Keratinocyte (primary cell): ENCODE measurements around the gene ST3GAL5. TPM values are rescaled to one million over a fixed set of nuclear protein-coding genes. Genes with fewer than 3 reads are reported as not detected.

Experiments used
- DNase-seq: peaks from one replicate; pipeline ENCODE4 v3.0.0-alpha.2; 2011; ENCODE audit warnings: low read depth, missing footprints, low spot score
- FAIRE-seq: peaks from 2 replicates; lab custom pipeline; 2011; peaks lifted over from hg19 to GRCh38; lab: Jason Lieb, UNC
- H2AFZ ChIP-seq: 2 replicates; pipeline ENCODE4 v1.6.0; 2012; ENCODE audit warnings: low read length, control low read depth, inconsistent platforms; ENCODE audit not compliant: control insufficient read depth
- H3K27ac ChIP-seq: 2 replicates; pipeline ENCODE4 v1.5.1; 2011; ENCODE audit warnings: low read length; ENCODE audit not compliant: control insufficient read depth, insufficient read depth
- H3K27me3 ChIP-seq: 3 replicates; pipeline ENCODE4 v1.6.0; 2011; ENCODE audit warnings: low read length; ENCODE audit not compliant: control insufficient read depth, insufficient read depth; ENCODE audit errors: extremely low read depth
- H3K36me3 ChIP-seq, 2 experiments: 2 replicates in 1 of 2; 3 replicates in 1 of 2; pipeline ENCODE4 v1.5.1; 2011; ENCODE audit warnings: low read length in 2 of 2, mild to moderate bottlenecking in 1 of 2; ENCODE audit not compliant: control insufficient read depth in 2 of 2, insufficient read depth in 2 of 2; ENCODE audit errors: extremely low read depth in 1 of 2
- H3K4me1 ChIP-seq: 3 replicates; pipeline ENCODE4 v1.5.1; 2011; ENCODE audit warnings: low read length; ENCODE audit not compliant: control insufficient read depth, insufficient read depth; ENCODE audit errors: extremely low read depth
- H3K4me2 ChIP-seq: 3 replicates; pipeline ENCODE4 v1.6.0; 2011; ENCODE audit warnings: low read depth, low read length; ENCODE audit not compliant: control insufficient read depth, insufficient read depth; ENCODE audit errors: extremely low read depth
- H3K4me3 ChIP-seq, 3 experiments: fragments of 200-600 bp in 1 of 3; sonication (generic) in 1 of 3; 2 replicates in 2 of 3; 3 replicates in 1 of 3; pipeline ENCODE4 v1.5.1; 2011 to 2016; ENCODE audit warnings: low read length in 3 of 3, mild to moderate bottlenecking in 3 of 3, control low read depth in 2 of 3, inconsistent platforms in 1 of 3, low read depth in 1 of 3, mixed read lengths in 1 of 3, mixed run types in 1 of 3, moderate library complexity in 1 of 3; ENCODE audit not compliant: control insufficient read depth in 2 of 3, insufficient read depth in 2 of 3; ENCODE audit errors: extremely low read depth in 1 of 3
- H3K79me2 ChIP-seq: 2 replicates; pipeline ENCODE4 v1.6.0; 2012; ENCODE audit warnings: low read length; ENCODE audit not compliant: control insufficient read depth, insufficient read depth
- H3K9ac ChIP-seq: 3 replicates; pipeline ENCODE4 v1.6.0; 2011; ENCODE audit warnings: low read length; ENCODE audit not compliant: control insufficient read depth, insufficient read depth; ENCODE audit errors: extremely low read depth
- H3K9me1 ChIP-seq: 3 replicates; pipeline ENCODE4 v1.6.0; 2011; ENCODE audit warnings: low read length; ENCODE audit not compliant: control insufficient read depth, insufficient read depth; ENCODE audit errors: extremely low read depth
- H3K9me3 ChIP-seq: 2 replicates; pipeline ENCODE4 v1.5.1; 2012; ENCODE audit warnings: low read depth, low read length; ENCODE audit not compliant: control insufficient read depth
- H4K20me1 ChIP-seq: 3 replicates; pipeline ENCODE4 v1.6.0; 2011; ENCODE audit warnings: low read length; ENCODE audit not compliant: control insufficient read depth, insufficient read depth; ENCODE audit errors: extremely low read depth
- EZH2 ChIP-seq: IDR thresholded peaks from one replicate; pipeline ENCODE4 v1.6.1; 2012; ENCODE audit warnings: inconsistent platforms, mild to moderate bottlenecking, low read length, moderate library complexity
- dilution Hi-C: fragments of 300-500 bp; cut with MboI; formaldehyde crosslinking; loops from one replicate; pipeline ENCODE4 v1.7.0; 2020; ENCODE audit warnings: low sequenced_read_pairs; ENCODE audit not compliant: extremely low pct_ligation_motif_present
- polyA plus RNA-seq, 5 experiments: library from polyadenylated mRNA; depleted of rRNA in 3 of 5; stranded (reverse) in 3 of 5; stranded (forward) in 1 of 5; unstranded in 1 of 5; fragments of >200 nt; gene quantifications; 1 replicate in 1 of 5; 2 replicates in 3 of 5; 3 replicates in 1 of 5; pipeline versions ENCODE4 v1.2.1 to v1.2.3, GENCODE V29; 2011 to 2012; ENCODE audit warnings: missing spikeins in 2 of 5, low read depth in 1 of 5, low replicate concordance in 1 of 5
- TF ChIP-seq, protein P1 (sequence below), 3 experiments: IDR thresholded peaks in 1 of 3; conservative IDR thresholded peaks in 1 of 3; optimal IDR thresholded peaks in 1 of 3; 2 replicates in 2 of 3; 3 replicates in 1 of 3; pipeline versions ENCODE3 to v1.5.1; 2011; ENCODE audit warnings: low read length in 3 of 3, mild to moderate bottlenecking in 3 of 3, moderate library complexity in 2 of 3, control low read depth in 1 of 3, inconsistent platforms in 1 of 3; ENCODE audit not compliant: insufficient read depth in 2 of 3; ENCODE audit errors: extremely low read depth in 1 of 3

The ST3GAL5 gene
- polyA plus RNA-seq, 1 donor (not counting 4 experiments of a cell fraction or from before 2014, with no cell fraction given), result 43.5 TPM

- H3K9ac ChIP-seq, result no peak overlapping the region
- no peak overlapping the region for H3K4me3 ChIP-seq
- H3K4me2 ChIP-seq, result no peak overlapping the region
- no peaks in the 10 kb centered on the region for H3K27me3 ChIP-seq
- H3K4me1 ChIP-seq, result no peaks in the 10 kb centered on the region
- dilution Hi-C loops, result no loop called here
- no peak for FAIRE-seq
- H3K36me3 ChIP-seq, result peaks cover 9 to 11% of the 10 kb centered on the region in 2 experiments
- no peak overlapping the region for H3K27ac ChIP-seq
- no peak for DNase-seq
- no peaks in the 10 kb centered on the region for H4K20me1 ChIP-seq
- no peaks in the 10 kb centered on the region for H3K9me3 ChIP-seq
- TF ChIP-seq EZH2, result no peak
- TF ChIP-seq, protein P1, sequence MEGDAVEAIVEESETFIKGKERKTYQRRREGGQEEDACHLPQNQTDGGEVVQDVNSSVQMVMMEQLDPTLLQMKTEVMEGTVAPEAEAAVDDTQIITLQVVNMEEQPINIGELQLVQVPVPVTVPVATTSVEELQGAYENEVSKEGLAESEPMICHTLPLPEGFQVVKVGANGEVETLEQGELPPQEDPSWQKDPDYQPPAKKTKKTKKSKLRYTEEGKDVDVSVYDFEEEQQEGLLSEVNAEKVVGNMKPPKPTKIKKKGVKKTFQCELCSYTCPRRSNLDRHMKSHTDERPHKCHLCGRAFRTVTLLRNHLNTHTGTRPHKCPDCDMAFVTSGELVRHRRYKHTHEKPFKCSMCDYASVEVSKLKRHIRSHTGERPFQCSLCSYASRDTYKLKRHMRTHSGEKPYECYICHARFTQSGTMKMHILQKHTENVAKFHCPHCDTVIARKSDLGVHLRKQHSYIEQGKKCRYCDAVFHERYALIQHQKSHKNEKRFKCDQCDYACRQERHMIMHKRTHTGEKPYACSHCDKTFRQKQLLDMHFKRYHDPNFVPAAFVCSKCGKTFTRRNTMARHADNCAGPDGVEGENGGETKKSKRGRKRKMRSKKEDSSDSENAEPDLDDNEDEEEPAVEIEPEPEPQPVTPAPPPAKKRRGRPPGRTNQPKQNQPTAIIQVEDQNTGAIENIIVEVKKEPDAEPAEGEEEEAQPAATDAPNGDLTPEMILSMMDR (optimal IDR thresholded peaks at IDR 0.05 in 1 of 3, IDR thresholded peaks at IDR 0.05 in 1 of 3, conservative IDR thresholded peaks at IDR 0.05 in 1 of 3; ENCODE audit: extremely low read depth in 1 of 3, insufficient read depth in 2 of 3, low read length in 3 of 3), result no peak
- H3K9me1 ChIP-seq, result no peaks in the 10 kb centered on the region
- H2AFZ ChIP-seq, result no peak overlapping the region
- H3K79me2 ChIP-seq, result no peaks in the 10 kb centered on the region
Measured at GRCh38 chr2:85858841-85859240, 29.9 kb downstream of the ST3GAL5 start.

DNA sequence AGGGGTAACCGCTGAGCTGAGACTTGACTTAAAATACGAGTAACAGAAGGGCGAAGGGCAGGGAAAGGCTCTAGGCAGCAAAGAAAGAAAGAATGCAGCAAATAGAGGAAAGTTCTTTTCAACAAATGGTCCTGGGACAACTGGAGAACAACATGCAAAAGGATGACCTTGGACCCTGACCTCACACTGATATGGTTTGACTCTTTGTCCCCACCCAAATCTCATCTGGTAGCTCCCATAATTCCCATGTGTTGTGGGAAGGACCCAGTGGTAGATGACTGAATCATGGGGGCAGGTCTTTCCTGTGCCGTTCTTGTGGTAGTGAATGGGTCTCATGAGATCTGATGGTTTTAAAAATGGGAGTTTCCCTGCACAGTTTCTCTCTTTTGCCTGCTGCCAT, 33.9 kb downstream of the ST3GAL5 start:
- Histone ChIP-seq H3K9ac (no peak overlapping the region), H3K9me3 (no peaks in the 10 kb centered on the region), H3K4me3 (no peak overlapping the region), H3K79me2 (no peaks in the 10 kb centered on the region), H3K27ac (no peak overlapping the region), H3K4me2 (no peak overlapping the region), H4K20me1 (no peaks in the 10 kb centered on the region), H3K9me1 (no peaks in the 10 kb centered on the region), H2AFZ (no peak overlapping the region), H3K27me3 (no peaks in the 10 kb centered on the region), H3K36me3 (peaks cover 7 to 12% of the 10 kb centered on the region in 2 experiments), H3K4me1 (peaks cover 8% of the 10 kb centered on the region)
- TF ChIP-seq, protein P1 (optimal IDR thresholded peaks at IDR 0.05 in 1 of 3, IDR thresholded peaks at IDR 0.05 in 1 of 3, conservative IDR thresholded peaks at IDR 0.05 in 1 of 3; ENCODE audit: extremely low read depth in 1 of 3, insufficient read depth in 2 of 3, low read length in 3 of 3), result no peak
- no peak for TF ChIP-seq EZH2
- FAIRE-seq, result no peak
- DNase-seq, result no peak
- dilution Hi-C loops, result no loop called here
